Right lobe of liver (tissue), 4 donors: Measurements from ENCODE around the gene PRCP.

Experiments
- POLR2A ChIP-seq: fragments of 450-650 bp; IDR thresholded peaks from one replicate; pipeline ENCODE4 v1.6.1; 2017; ENCODE audit warnings: antibody characterized with exemption, mild to moderate bottlenecking
- TF ChIP-seq, protein P1 (sequence below), 4 donors: fragments of 200-600 bp in 3 of 4; fragments of 450-650 bp in 1 of 4; IDR thresholded peaks; one replicate each; pipeline versions ENCODE4 v1.5.1 to v1.8.0; 2016 to 2022; ENCODE audit warnings: antibody characterized with exemption in 4 of 4, mild to moderate bottlenecking in 2 of 4
- donor health status: DM: no; HTN: no; CAD: no.
- donor health status: DM: no; HTN: no; CAD: no.
- donor health status: DM: no; HTN: yes; CAD: no.

DNA sequence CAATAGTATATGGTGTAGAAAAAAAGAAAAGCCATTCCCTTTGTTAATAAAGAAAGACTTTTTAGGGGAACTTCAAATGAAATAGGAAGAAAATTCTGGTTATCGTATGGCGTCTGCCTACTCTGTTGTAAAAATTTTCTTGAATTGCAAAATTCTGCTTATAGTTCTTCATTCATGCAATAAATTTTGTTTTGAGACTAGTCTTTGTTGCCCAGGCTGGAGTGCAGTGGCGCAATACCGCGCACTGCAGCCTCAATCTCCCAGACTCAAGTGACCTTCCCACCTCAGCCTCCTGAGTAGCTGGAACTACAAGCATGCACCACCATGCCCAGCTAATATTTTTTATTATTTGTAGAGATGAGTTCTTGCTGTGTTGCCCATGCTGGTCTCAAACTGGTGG lies 7.1 kb upstream of the PRCP start:
- TF ChIP-seq, protein P1, sequence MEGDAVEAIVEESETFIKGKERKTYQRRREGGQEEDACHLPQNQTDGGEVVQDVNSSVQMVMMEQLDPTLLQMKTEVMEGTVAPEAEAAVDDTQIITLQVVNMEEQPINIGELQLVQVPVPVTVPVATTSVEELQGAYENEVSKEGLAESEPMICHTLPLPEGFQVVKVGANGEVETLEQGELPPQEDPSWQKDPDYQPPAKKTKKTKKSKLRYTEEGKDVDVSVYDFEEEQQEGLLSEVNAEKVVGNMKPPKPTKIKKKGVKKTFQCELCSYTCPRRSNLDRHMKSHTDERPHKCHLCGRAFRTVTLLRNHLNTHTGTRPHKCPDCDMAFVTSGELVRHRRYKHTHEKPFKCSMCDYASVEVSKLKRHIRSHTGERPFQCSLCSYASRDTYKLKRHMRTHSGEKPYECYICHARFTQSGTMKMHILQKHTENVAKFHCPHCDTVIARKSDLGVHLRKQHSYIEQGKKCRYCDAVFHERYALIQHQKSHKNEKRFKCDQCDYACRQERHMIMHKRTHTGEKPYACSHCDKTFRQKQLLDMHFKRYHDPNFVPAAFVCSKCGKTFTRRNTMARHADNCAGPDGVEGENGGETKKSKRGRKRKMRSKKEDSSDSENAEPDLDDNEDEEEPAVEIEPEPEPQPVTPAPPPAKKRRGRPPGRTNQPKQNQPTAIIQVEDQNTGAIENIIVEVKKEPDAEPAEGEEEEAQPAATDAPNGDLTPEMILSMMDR (IDR thresholded peaks at IDR 0.05) = no peak
- TF ChIP-seq POLR2A = no peak
